ENCODE data around the gene ABCC6. TPM values are rescaled to one million over a fixed set of nuclear protein-coding genes. Genes with fewer than 3 reads are reported as not detected.
"Not testable (repeated sequence)": the region's sequence is repeated elsewhere in the genome, so short reads cannot be mapped to it uniquely, and the experiment has no call there.

Gene ABCC6
- total and polyA plus RNA-seq, 10 donors = 0.14 to 0.94 (median 0.46) TPM

DNA sequence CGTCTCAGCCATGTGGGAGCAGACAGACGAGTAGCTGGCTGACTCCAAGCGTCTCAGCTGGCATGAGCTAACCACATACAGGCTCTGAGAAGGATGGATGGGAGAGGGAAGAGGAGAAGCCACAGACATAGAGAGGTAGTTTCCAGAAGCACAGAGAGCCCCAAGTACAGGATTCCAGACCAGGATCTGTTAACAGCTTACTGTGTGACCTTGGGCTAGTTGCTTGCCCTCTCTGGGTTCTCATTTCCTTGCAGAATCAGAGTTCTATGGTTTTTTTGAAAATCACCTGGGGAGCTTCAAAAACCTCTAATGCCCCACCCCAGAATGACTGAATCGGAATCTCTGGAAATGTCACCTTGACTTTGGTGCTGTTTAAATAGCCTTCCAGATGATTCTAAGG lies 60.2 kb downstream of the ABCC6 start:
- 78 to 96% (median 88%) methylated on average over 4 of the region's 4 CpGs for WGBS, 5 donors
- DNase-seq = no peak
- H3K9me3 ChIP-seq = peaks cover 0 to 31% (median 21%) of the 10 kb centered on the region in 8 donors
- no peak overlapping the region for H3K27ac ChIP-seq
- peaks cover 0 to 8% (median 0%) of the 10 kb centered on the region in 6 donors for H3K36me3 ChIP-seq
- H3K4me1 ChIP-seq = no peaks in the 10 kb centered on the region
- TF ChIP-seq POLR2A (IDR thresholded peaks at IDR 0.05) (no peak), POLR2AphosphoS5 (IDR thresholded peaks at IDR 0.05) (no peak)
- TF ChIP-seq, protein P1, sequence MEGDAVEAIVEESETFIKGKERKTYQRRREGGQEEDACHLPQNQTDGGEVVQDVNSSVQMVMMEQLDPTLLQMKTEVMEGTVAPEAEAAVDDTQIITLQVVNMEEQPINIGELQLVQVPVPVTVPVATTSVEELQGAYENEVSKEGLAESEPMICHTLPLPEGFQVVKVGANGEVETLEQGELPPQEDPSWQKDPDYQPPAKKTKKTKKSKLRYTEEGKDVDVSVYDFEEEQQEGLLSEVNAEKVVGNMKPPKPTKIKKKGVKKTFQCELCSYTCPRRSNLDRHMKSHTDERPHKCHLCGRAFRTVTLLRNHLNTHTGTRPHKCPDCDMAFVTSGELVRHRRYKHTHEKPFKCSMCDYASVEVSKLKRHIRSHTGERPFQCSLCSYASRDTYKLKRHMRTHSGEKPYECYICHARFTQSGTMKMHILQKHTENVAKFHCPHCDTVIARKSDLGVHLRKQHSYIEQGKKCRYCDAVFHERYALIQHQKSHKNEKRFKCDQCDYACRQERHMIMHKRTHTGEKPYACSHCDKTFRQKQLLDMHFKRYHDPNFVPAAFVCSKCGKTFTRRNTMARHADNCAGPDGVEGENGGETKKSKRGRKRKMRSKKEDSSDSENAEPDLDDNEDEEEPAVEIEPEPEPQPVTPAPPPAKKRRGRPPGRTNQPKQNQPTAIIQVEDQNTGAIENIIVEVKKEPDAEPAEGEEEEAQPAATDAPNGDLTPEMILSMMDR (IDR thresholded peaks at IDR 0.05 in 8 of 11, conservative IDR thresholded peaks at IDR 0.05 in 3 of 11) = no peak
- H3K4me3 ChIP-seq = no peak overlapping the region
- intact Hi-C loops (cut with DNase I; ENCODE audit: low total_unique reads) = no loop called here
- H3K27me3 ChIP-seq (replicated peaks in 1 of 7) = no peaks in the 10 kb centered on the region

DNA sequence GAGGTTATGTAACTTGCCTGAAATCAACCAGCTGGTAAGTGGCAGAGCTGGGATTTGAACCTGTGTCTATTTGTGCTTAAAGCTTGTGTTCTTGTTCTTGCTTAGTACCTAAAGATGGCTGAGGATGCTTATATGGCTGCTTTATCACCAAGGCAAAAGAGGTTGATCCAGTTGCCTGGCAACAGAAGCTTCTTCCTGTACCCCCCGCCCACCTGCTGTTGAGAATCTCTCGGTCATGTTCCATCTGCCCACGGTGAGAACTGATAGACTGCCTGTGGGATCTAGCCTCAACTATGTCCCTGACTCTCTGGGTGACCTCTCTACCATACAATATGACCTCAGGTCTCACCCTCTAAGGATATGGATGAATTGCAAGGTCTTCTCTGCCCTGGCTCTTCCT lies 60.7 kb downstream of the ABCC6 start:
- H3K9me3 ChIP-seq = peaks cover 0 to 36% (median 27%) of the 10 kb centered on the region in 8 donors
- H3K4me3 ChIP-seq = no peak overlapping the region
- DNase-seq = no peak
- no peaks in the 10 kb centered on the region for H3K4me1 ChIP-seq
- intact Hi-C loops (cut with DNase I; ENCODE audit: low total_unique reads) = no loop called here
- peaks cover 0 to 8% (median 0%) of the 10 kb centered on the region in 6 donors for H3K36me3 ChIP-seq
- H3K27me3 ChIP-seq (replicated peaks in 1 of 7) = no peaks in the 10 kb centered on the region
- H3K27ac ChIP-seq = no peak overlapping the region
- WGBS, 5 donors = 62 to 85% (median 75%) methylated on average over 3 of the region's 3 CpGs
- TF ChIP-seq POLR2A (IDR thresholded peaks at IDR 0.05) = no peak
- TF ChIP-seq, protein P1 (IDR thresholded peaks at IDR 0.05 in 8 of 11, conservative IDR thresholded peaks at IDR 0.05 in 3 of 11) = no peak
- TF ChIP-seq POLR2AphosphoS5 (IDR thresholded peaks at IDR 0.05) = no peak

DNA sequence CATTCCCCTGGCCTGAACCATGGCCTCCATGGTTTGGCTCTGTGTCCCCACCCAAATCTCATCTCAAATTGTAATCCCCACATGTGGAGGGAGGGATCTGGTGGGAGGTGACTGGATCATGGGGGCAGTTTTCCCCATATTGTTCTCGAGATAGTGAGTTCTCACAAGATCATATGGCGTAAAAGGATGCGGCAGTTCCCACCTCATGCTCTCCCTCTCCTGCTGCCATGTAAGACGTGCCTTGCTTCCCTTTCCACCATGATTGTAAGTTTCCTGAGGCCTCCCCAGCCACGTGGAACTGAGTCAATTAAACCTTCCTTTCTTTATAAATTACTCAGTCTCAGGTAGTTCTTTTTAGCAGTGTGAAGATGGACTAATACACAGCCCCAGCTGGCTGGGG lies 61.5 kb downstream of the ABCC6 start:
- H3K27ac ChIP-seq; H3K36me3 ChIP-seq; intact Hi-C loops (cut with DNase I; ENCODE audit: low total_unique reads); DNase-seq; H3K27me3 ChIP-seq (replicated peaks in 1 of 7); H3K4me1 ChIP-seq; H3K4me3 ChIP-seq: not testable (repeated sequence)
- H3K9me3 ChIP-seq = peaks cover 0 to 42% (median 30%) of the 10 kb centered on the region in 8 donors
- 78 to 91% (median 81%) methylated on average over 5 of the region's 5 CpGs for WGBS, 5 donors

DNA sequence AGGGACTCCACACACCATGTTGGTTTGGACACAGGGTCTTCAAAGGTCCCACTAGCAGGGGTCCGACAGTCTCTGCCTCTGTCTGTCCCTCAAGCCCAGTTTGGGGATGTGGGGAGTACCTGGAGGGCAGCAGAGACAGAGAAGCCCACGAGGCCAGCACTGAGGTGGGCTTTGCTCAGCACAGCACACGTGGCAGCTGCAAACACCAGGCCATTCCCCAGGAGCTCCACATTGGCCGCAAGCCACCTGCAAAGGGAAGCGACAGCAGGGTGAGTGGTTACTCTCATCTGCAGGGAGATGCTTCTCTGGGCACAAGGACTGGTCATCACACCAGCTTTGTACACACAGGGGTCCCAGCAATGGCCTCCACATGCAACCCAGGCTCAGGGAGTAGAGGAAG lies 62.0 kb downstream of the ABCC6 start:
- WGBS, 5 donors = 53 to 91% (median 74%) methylated on average over 3 to 5 of the region's 5 CpGs
- H3K27me3 ChIP-seq (replicated peaks in 1 of 7) = no peaks in the 10 kb centered on the region
- TF ChIP-seq, protein P1 (IDR thresholded peaks at IDR 0.05 in 8 of 11, conservative IDR thresholded peaks at IDR 0.05 in 3 of 11) = no peak
- TF ChIP-seq POLR2A (IDR thresholded peaks at IDR 0.05) = no peak
- TF ChIP-seq POLR2AphosphoS5 (IDR thresholded peaks at IDR 0.05) = no peak
- no peak overlapping the region for H3K4me3 ChIP-seq
- no peak for DNase-seq
- H3K36me3 ChIP-seq = peaks cover 0 to 8% (median 0%) of the 10 kb centered on the region in 6 donors
- intact Hi-C loops (cut with DNase I; ENCODE audit: low total_unique reads) = no loop called here
- H3K9me3 ChIP-seq = peaks cover 0 to 42% (median 30%) of the 10 kb centered on the region in 8 donors
- no peak overlapping the region for H3K27ac ChIP-seq
- H3K4me1 ChIP-seq = no peaks in the 10 kb centered on the region

DNA sequence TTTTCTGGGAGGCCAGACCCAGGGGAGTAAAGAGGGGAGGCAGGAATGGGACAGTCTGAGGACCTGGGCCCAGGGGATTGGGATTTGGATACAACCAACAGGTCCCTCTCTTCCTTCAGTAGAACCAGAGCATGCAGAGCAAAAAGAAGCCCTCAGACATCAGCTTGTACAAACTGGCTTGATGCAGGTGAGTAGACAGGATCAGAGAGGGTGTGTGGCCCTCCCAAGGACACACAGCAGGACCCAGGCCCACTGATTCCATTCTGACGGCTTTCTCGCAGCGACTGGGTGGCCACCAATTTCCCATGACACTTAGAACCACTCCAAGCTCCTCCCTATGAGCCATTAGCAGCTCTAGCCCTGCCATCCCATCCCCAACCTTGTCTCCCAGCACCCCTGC lies 63.6 kb downstream of the ABCC6 start:
- peaks cover 0 to 8% (median 0%) of the 10 kb centered on the region in 6 donors for H3K36me3 ChIP-seq
- TF ChIP-seq, protein P1 (IDR thresholded peaks at IDR 0.05 in 8 of 11, conservative IDR thresholded peaks at IDR 0.05 in 3 of 11) = no peak
- TF ChIP-seq POLR2A (IDR thresholded peaks at IDR 0.05) (no peak), POLR2AphosphoS5 (IDR thresholded peaks at IDR 0.05) (no peak)
- intact Hi-C loops (cut with DNase I; ENCODE audit: low total_unique reads) = no loop called here
- no peaks in the 10 kb centered on the region for H3K27me3 ChIP-seq (replicated peaks in 1 of 7)
- no peak for DNase-seq
- no peak overlapping the region for H3K27ac ChIP-seq
- no peak overlapping the region for H3K4me3 ChIP-seq
- no peaks in the 10 kb centered on the region for H3K4me1 ChIP-seq
- WGBS, 5 donors = 90 to 98% (median 95%) methylated on average over 3 of the region's 3 CpGs
- H3K9me3 ChIP-seq = peaks cover 0 to 42% (median 30%) of the 10 kb centered on the region in 8 donors

Measured in spleen (tissue), 11 donors.